K562 (cell line): ENCODE results near the gene FGF16. TPM values are rescaled to one million over a fixed set of nuclear protein-coding genes. Genes with fewer than 3 reads are reported as not detected.

Experiments used
- ATAC-seq: fragments of 200-7000 bp; cut with Tn5 transposase; 3 replicates; pipeline ENCODE4 v1.9.1; 2020; ENCODE audit warnings: moderate library complexity
- BruUV-seq: library from RNA; stranded (reverse); fragments of 400-500 nt; replicated peaks from 2 replicates; lab custom pipeline; 2021; lab: Mats Ljungman, UMichigan
- CTCF ChIA-PET: fragments of 300-600 bp; formaldehyde crosslinking; extraction: SDS; loops from one replicate; lab custom pipeline; 2021; ENCODE audit warnings: low intra/inter-chr PET ratio; lab: Yijun Ruan, JAX
- POLR2A ChIA-PET: fragments of 300-600, 350-650 bp; sonication (Branson Sonifier 250); formaldehyde crosslinking; extraction: SDS; loops from one replicate; lab custom pipeline; 2021; ENCODE audit warnings: antibody characterized with exemption, inconsistent platforms; lab: Yijun Ruan, JAX
- DNase-seq, 4 experiments: peaks; one replicate each; pipeline versions ENCODE4 v3.0.0 to v3.0.0-alpha.2; 2011 to 2018; ENCODE audit warnings: low spot score in 3 of 4, mixed read lengths in 3 of 4; ENCODE audit errors: extremely low read depth in 1 of 4
- FAIRE-seq: peaks from 2 replicates; lab custom pipeline; 2011; peaks lifted over from hg19 to GRCh38; lab: Jason Lieb, UNC
- H2AFZ ChIP-seq: 2 replicates; pipeline ENCODE4 v1.6.0; 2011; ENCODE audit warnings: low read depth, low read length, control low read depth, inconsistent platforms
- H3K27ac ChIP-seq: fragments of 200-600 bp; 3 replicates; pipeline ENCODE4 v1.8.0; 2011; ENCODE audit warnings: low read depth, mild to moderate bottlenecking, control low read depth, inconsistent platforms, low read length, moderate library complexity, mixed read lengths; ENCODE audit errors: extremely low read depth
- H3K27me3 ChIP-seq, 2 experiments: fragments of 300-600 bp in 1 of 2; 2 replicates in 1 of 2; 3 replicates in 1 of 2; pipeline versions ENCODE4 v1.6.0 to v1.8.0; 2011; ENCODE audit warnings: inconsistent platforms in 2 of 2, low read length in 2 of 2, mild to moderate bottlenecking in 1 of 2, mixed read lengths in 1 of 2, moderate library complexity in 1 of 2; ENCODE audit not compliant: control insufficient read depth in 2 of 2, insufficient read depth in 2 of 2
- H3K36me3 ChIP-seq: fragments of 300-600 bp; 3 replicates; pipeline ENCODE4 v1.8.0; 2011; ENCODE audit warnings: mild to moderate bottlenecking, low read length, inconsistent platforms; ENCODE audit not compliant: control insufficient read depth, insufficient read depth
- H3K4me1 ChIP-seq, 2 experiments: fragments of 200-600 bp in 1 of 2; replicated peaks in 1 of 2; 2 replicates in 1 of 2; 3 replicates in 1 of 2; pipeline versions ENCODE4 v1.5.1 to v1.8.0; 2011; ENCODE audit warnings: inconsistent platforms in 2 of 2, low read length in 2 of 2, mild to moderate bottlenecking in 1 of 2, mixed read lengths in 1 of 2, moderate library complexity in 1 of 2; ENCODE audit not compliant: control insufficient read depth in 2 of 2, insufficient read depth in 2 of 2
- H3K4me2 ChIP-seq: 2 replicates; pipeline ENCODE4 v1.6.1; 2011; ENCODE audit warnings: low read length, control low read depth, inconsistent platforms, mixed read lengths; ENCODE audit not compliant: insufficient read depth
- H3K4me3 ChIP-seq: fragments of 200-600 bp; sonication (generic), shearing (Covaris generic); 2 replicates; pipeline ENCODE4 v1.5.1; 2016; ENCODE audit warnings: control low read depth, inconsistent platforms
- H3K79me2 ChIP-seq: fragments of 200-600 bp; 3 replicates; pipeline ENCODE4 v1.8.0; 2011; ENCODE audit warnings: low read length, inconsistent platforms; ENCODE audit not compliant: control insufficient read depth, insufficient read depth
- H3K9ac ChIP-seq, 2 experiments: 2 replicates each; pipeline versions ENCODE4 v1.6.0 to v1.6.1; 2011; ENCODE audit warnings: low read depth in 2 of 2, low read length in 2 of 2, control low read depth in 1 of 2, inconsistent platforms in 1 of 2, mild to moderate bottlenecking in 1 of 2, mixed read lengths in 1 of 2; ENCODE audit not compliant: insufficient read depth in 1 of 2
- H3K9me1 ChIP-seq: one replicate; pipeline ENCODE4 v1.6.0; 2011; ENCODE audit warnings: inconsistent platforms, mild to moderate bottlenecking, low read length, moderate library complexity; ENCODE audit not compliant: control insufficient read depth, insufficient read depth
- H3K9me3 ChIP-seq: replicated peaks from 2 replicates; pipeline ENCODE4 v1.5.1; 2011; ENCODE audit warnings: low read depth, low read length, inconsistent platforms; ENCODE audit not compliant: control insufficient read depth, insufficient read depth
- H4K20me1 ChIP-seq: replicated peaks from 2 replicates; pipeline ENCODE4 v1.6.1; 2011; ENCODE audit warnings: low read length, inconsistent platforms, mixed read lengths; ENCODE audit not compliant: control insufficient read depth, insufficient read depth
- ATF4 ChIP-seq: fragments of 450-650 bp; formaldehyde crosslinking; IDR thresholded peaks from 2 replicates; pipeline ENCODE4 v1.4.0; 2022; ENCODE audit warnings: mild to moderate bottlenecking, moderate library complexity
- CHD2 ChIP-seq: IDR thresholded peaks from 2 replicates; pipeline ENCODE4 v1.6.1; 2011; ENCODE audit warnings: low read depth, low read length
- DNMT1 ChIP-seq: fragments of 450-650 bp; IDR thresholded peaks from 2 replicates; pipeline ENCODE4 v1.6.1; 2016; ENCODE audit warnings: antibody characterized with exemption, mild to moderate bottlenecking
- ELK3 ChIP-seq: fragments of 450-650 bp; formaldehyde crosslinking; IDR thresholded peaks from 2 replicates; pipeline ENCODE4 v1.4.0; 2020; ENCODE audit warnings: mild to moderate bottlenecking
- MECOM ChIP-seq: fragments of 250-450 bp; sonication (Bioruptor Pico); IDR thresholded peaks from 2 replicates; pipeline ENCODE4 v1.8.0; 2022; ENCODE audit warnings: inconsistent platforms
- MTA2 ChIP-seq: fragments of 450-650 bp; IDR thresholded peaks from 2 replicates; pipeline ENCODE4 v1.6.1; 2016; ENCODE audit warnings: low read depth
- PCBP1 ChIP-seq: fragments of 200-400 bp; formaldehyde crosslinking; IDR thresholded peaks from 2 replicates; pipeline ENCODE4 v1.6.1; 2018; ENCODE audit warnings: mild to moderate bottlenecking, low read depth, low read length; ENCODE audit not compliant: poor library complexity, severe bottlenecking
- PTTG1 ChIP-seq: fragments of 450-650 bp; IDR thresholded peaks from 2 replicates; pipeline ENCODE4 v1.6.1; 2016; ENCODE audit warnings: low read depth, mild to moderate bottlenecking, missing genetic modification characterization, missing compliant biosample characterization
- ZBTB2 ChIP-seq: fragments of 450-650 bp; IDR thresholded peaks from 2 replicates; pipeline ENCODE4 v1.6.1; 2016; ENCODE audit warnings: antibody characterized with exemption
- ZNF263 ChIP-seq: sonication (generic); formaldehyde crosslinking; IDR thresholded peaks from 2 replicates; pipeline ENCODE4 v1.8.0; 2022; ENCODE audit warnings: mild to moderate bottlenecking, missing genetic modification reagents, borderline replicate concordance
- ZNF311 ChIP-seq: fragments of 250-450 bp; sonication (Bioruptor Pico); IDR thresholded peaks from 2 replicates; pipeline ENCODE4 v1.4.0; 2020; ENCODE audit warnings: mild to moderate bottlenecking, moderate library complexity
- ZNF347 ChIP-seq: fragments of 450-650 bp; formaldehyde crosslinking; IDR thresholded peaks from 2 replicates; pipeline ENCODE4 v1.4.0; 2020; ENCODE audit warnings: low read depth, mild to moderate bottlenecking, moderate library complexity
- ZNF41 ChIP-seq: fragments of 250-450 bp; sonication (Bioruptor Pico); conservative IDR thresholded peaks from 2 replicates; pipeline ENCODE4 v1.4.0; 2020; ENCODE audit warnings: mild to moderate bottlenecking
- WGBS: fragments of 100-300 bp; shearing (Covaris generic); methylation state at CpG from one replicate; pipeline ENCODE4 v1.1.6; 2016; ENCODE audit warnings: low coverage, mixed read lengths; ENCODE audit not compliant: insufficient coverage; ENCODE audit errors: missing lambda C conversion rate; 5-methylcytosine and 5-hydroxymethylcytosine counted together
- in situ Hi-C: fragments of 300-500 bp; cut with MboI; formaldehyde crosslinking; loops from 4 replicates; pipeline ENCODE4 v1.15.0; 2018; ENCODE audit warnings: inconsistent platforms, mixed read lengths
- intact Hi-C: fragments of 100-400 bp; cut with micrococcal nuclease; formaldehyde crosslinking; loops from 2 replicates; pipeline ENCODE4 v1.14.2; 2022
- polyA plus RNA-seq, 8 experiments: library from polyadenylated mRNA; depleted of rRNA in 4 of 8; stranded (reverse) in 5 of 8; unstranded in 3 of 8; fragments of >200 nt; fragmentation: Nextera tagmentation in 2 of 8; fragmentation: Illumina TruSeq in 1 of 8; extraction: Ambion mirVana in 2 of 8; extraction: Trizol in 1 of 8; gene quantifications; 2 replicates each; pipeline versions ENCODE4 v1.2.1 to v1.2.3, GENCODE V29; 2011 to 2014; ENCODE audit warnings: inconsistent platforms in 1 of 8, missing spikeins in 1 of 8
- total RNA-seq, 7 experiments: library from RNA; depleted of rRNA in 6 of 7; stranded (reverse); fragments of >200 nt in 6 of 7; fragmentation: Illumina TruSeq in 2 of 7; extraction: Trizol in 2 of 7; gene quantifications; 2 replicates each; pipeline versions ENCODE4 v1.2.1 to v1.2.3, GENCODE V29; 2011 to 2021; ENCODE audit warnings: low replicate concordance in 1 of 7
- TF ChIP-seq, protein P1 (sequence below): sonication (generic); formaldehyde crosslinking; IDR thresholded peaks from 2 replicates; pipeline ENCODE4 v1.9.0; 2022; ENCODE audit warnings: mild to moderate bottlenecking, missing genetic modification reagents

Gene FGF16
- total and polyA plus RNA-seq, 9 of the 15 experiments (the other 6 are each of a cell fraction or from before 2014, with no cell fraction given), result not detected

DNA sequence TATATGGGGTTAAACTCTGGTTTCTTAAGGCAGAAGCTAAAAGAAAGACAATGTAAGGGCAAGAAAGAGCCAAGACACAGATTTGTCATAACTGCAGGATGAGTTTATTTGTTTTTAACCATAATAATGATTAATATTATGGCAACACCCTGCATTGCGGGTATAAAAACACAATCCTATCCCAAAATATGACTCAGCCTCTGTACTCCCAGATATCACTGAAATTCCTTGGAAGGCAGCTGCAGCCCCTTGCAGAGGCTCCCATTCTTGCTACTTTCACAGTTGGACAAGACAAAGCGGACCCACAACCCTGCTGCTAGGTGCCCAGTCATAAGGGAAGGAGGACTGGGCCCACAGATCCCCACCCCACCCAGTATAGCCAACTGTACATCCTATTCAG, 20.4 kb upstream of the FGF16 start:
- H3K4me3 ChIP-seq, result no peak overlapping the region
- BruUV-seq, result no TSS peak
- H3K27ac ChIP-seq, result no peak overlapping the region
- no peak overlapping the region for H3K9ac ChIP-seq
- in situ Hi-C loops, result no loop called here
- no peaks in the 10 kb centered on the region for H3K36me3 ChIP-seq
- intact Hi-C loops, result no loop called here
- H3K9me3 ChIP-seq, result no peaks in the 10 kb centered on the region
- no peak for FAIRE-seq
- H3K4me1 ChIP-seq, result no peaks in the 10 kb centered on the region
- no peaks in the 10 kb centered on the region for H4K20me1 ChIP-seq
- H3K4me2 ChIP-seq, result no peak overlapping the region
- WGBS, result 6% methylated on average over 2 of the region's 2 CpGs
- no peak overlapping the region for H2AFZ ChIP-seq
- no peaks in the 10 kb centered on the region for H3K9me1 ChIP-seq
- CTCF ChIA-PET, result no interaction called here
- POLR2A ChIA-PET, result no interaction called here
- H3K27me3 ChIP-seq, result 0 out of 5 replicates have a peak, but pooled peaks cover 0 to 4% of the 10 kb centered on the region in 2 experiments
- TF ChIP-seq CHD2, result no peak
- no peak for TF ChIP-seq ZBTB2
- TF ChIP-seq ZNF311, result no peak
- TF ChIP-seq ZNF263 (CRISPR knock-in tag), result no peak
- no peak for ATAC-seq
- no peak for DNase-seq
- H3K79me2 ChIP-seq, result no peaks in the 10 kb centered on the region

GRCh38 chrX:77427611-77428010, 19.6 kb upstream of the FGF16 start:
- 0% methylated on average over 1 of the region's 1 CpG for WGBS
- Histone ChIP-seq H3K4me1 (no peaks in the 10 kb centered on the region), H3K27ac (no peak overlapping the region), H3K4me2 (no peak overlapping the region), H3K79me2 (no peaks in the 10 kb centered on the region), H2AFZ (no peak overlapping the region), H3K9me3 (no peaks in the 10 kb centered on the region), H3K4me3 (no peak overlapping the region), H3K36me3 (no peaks in the 10 kb centered on the region), H3K9ac (no peak overlapping the region), H3K27me3 (0 out of 5 replicates have a peak, but pooled peaks cover 0 to 4% of the 10 kb centered on the region in 2 experiments), H3K9me1 (no peaks in the 10 kb centered on the region), H4K20me1 (no peaks in the 10 kb centered on the region)
- no peak for DNase-seq
- ChIA-PET CTCF (no interaction called here), POLR2A (no interaction called here)
- no TSS peak for BruUV-seq
- FAIRE-seq, result no peak
- ATAC-seq, result no peak
- in situ Hi-C loops, result no loop called here
- intact Hi-C loops, result no loop called here
- no peak for TF ChIP-seq MECOM (CRISPR knock-in tag)
- no peak for TF ChIP-seq ELK3 (CRISPR knock-in tag)
- no peak for TF ChIP-seq DNMT1
- no peak for TF ChIP-seq ZNF347 (CRISPR knock-in tag)
- TF ChIP-seq ATF4, result no peak
- TF ChIP-seq, protein P1, sequence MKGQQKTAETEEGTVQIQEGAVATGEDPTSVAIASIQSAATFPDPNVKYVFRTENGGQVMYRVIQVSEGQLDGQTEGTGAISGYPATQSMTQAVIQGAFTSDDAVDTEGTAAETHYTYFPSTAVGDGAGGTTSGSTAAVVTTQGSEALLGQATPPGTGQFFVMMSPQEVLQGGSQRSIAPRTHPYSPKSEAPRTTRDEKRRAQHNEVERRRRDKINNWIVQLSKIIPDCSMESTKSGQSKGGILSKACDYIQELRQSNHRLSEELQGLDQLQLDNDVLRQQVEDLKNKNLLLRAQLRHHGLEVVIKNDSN (CRISPR knock-in tag), result no peak
- no peak for TF ChIP-seq PTTG1
- no peak for TF ChIP-seq MTA2
- TF ChIP-seq PCBP1, result no peak
- no peak for TF ChIP-seq ZNF41
